HG03025 (cell line): ENCODE results near the gene TRIM75.
"Not testable (repeated sequence)": the region's sequence is repeated elsewhere in the genome, so short reads cannot be mapped to it uniquely, and the experiment has no call there.

Source experiments
- ATAC-seq: cut with Tn5 transposase; IDR thresholded peaks from one replicate; pipeline ENCODE4 v1.9.1; 2021; ENCODE audit warnings: mild to moderate bottlenecking, moderate library complexity; ENCODE audit not compliant: unreplicated experiment, low FRiP score

TRIM75 gene

DNA sequence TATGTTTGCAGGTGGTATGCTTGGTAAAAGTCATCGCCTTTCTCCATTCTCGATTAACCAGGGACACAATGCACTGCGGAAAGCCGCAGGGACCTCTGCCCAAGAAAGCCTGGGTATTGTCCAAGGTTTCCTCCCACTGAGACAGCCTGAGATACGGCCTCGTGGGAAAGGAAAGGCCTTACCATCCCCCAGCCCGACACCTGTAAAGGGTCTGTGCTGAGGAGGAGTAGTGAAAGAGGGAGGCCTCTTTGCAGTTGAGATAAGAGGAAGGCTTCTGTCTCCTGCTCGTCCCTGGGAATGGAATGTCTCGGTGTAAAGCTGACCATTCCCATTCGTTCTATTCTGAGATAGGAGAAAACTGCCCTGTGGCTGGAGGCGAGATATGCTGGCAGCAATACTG, 19.7 kb downstream of the TRIM75 start:
- not testable (repeated sequence) for ATAC-seq

DNA sequence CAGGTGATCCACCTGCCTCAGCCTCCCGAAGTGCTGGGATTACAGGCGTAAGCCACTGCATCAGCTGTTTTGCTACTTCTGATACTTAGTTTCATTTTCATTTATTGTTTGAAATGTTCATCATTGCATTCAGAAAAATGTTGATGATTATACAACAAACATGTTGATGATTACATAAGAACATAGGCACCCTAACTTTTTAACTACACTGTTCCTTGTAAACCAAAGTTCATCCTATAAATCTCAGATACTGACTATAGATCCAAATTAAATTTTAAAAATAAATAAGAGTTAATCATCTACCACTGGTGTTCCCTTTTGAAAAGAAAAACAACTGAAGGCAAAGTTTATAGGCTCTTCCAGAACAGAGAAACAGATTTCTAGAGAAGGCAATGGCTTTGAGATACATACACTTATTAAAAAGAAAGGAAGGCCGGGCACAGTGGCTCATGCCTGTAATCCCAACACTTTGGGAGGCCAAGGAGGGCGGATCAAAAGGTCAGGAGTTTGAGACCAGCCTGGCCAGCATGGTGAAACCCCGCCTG, 23.4 kb downstream of the TRIM75 start:
- ATAC-seq: no peak

DNA sequence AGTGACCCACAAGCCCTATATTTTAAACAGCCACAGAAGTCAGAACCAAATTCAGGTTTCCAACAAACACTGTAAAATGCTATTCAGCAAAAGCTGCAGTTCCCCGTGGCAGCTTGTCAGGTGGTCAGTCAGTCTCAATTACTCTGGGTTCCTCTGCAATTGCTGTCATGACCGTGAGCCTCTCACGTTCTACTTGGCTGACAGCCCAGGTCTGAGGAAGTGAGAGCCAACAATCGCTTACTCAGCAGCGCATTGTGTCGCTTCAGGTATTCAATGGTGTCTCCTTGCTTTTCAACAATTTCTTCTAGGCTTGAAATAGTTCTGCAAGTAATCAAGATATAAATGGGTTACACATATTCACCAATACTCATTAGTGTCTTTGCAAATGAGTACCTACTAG, 25.8 kb downstream of the TRIM75 start:
- ATAC-seq: no peak

DNA sequence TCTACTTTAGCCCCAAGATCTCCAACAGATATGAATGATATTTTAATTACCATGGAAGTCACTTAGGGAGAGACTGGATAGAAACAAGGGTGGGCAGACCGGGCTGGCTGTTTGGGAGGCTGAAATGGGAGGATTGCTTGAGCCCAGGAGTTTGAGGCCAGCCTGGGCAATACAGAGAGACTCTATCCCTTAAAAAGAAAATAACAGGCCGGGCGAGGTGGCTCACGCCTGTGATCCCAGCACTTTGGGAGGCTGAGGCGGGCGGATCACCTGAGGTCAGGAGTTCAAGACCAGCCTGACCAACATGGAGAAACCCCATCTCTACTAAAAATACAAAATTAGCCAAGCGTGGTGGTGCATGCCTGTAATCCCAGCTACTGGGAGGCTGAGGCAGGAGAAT, 31.1 kb downstream of the TRIM75 start:
- not testable (repeated sequence) for ATAC-seq

DNA sequence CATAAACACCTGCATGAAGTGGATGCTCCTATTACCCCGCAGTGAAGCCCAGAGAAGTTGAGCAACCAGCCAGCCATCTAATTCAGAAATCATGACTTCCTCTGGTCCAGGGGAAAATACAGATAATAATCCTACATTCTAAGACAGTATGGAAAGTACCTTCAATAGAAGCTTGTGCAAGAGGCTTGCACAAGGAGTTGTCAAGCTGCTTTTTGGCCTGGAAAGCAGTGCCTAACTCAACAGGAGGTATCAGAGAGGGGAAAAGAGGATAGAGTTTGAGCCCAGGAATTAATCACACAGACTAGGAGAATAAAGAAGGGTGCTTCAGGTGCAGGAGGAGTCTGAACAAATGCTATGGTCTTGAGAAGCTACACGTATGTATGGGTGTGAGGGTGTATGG, 32.3 kb downstream of the TRIM75 start:
- no peak for ATAC-seq

DNA sequence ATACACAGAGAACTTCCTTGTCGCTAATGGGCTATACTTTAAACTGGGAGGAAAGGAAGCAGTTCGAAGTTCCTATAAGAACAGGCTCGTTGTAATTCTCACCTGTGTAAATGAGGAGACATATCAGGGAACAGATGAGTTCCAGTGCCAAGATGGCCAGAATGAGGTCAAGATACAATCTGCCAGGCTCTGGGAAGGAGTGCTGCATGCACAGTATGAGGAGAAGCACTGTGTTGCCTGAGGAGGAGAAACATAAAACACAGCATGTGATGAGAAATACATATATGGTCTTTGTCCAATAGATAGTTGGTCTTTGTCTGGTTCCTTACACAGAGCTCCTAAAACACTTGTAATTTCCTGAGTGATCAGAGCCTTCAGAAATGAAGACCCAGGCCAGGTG, 34.7 kb downstream of the TRIM75 start:
- no peak for ATAC-seq

DNA sequence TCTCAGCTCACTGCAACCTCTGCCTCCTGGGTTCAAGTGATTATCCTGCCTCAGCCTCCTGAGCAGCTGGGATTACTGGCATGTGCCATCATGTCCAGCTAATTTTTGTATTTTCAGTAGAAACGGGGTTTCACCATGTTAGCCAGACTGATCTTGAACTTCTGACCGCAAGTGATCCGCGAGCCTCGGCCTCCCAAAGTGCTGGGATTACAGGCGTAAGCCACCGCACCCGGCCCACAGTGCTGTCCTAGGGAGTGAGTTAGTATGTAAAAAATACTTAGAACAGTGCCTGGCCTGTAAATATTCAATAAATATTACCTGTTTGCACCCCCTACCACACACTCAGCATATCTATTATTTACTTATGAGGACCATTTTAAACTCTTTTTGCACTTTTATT, 38.5 kb downstream of the TRIM75 start:
- ATAC-seq: not testable (repeated sequence)

DNA sequence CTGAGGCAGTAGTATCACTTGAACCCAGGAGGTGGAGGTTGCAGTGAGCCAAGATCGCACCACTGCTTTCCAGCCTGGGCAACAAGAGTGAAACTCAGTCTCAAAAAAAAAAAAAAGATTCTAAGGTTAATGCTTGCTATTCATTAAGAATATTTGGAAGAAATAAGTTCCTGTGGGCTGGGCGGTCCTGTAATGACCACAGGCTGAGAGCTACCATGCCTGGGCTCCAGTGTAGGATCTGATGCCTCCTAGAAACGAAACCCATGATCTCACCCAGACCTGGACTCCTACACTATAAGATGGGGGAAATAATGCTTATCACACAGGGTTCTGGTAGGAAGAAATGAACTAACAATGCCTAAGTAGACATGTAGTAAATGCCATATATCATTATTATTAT, 41.2 kb downstream of the TRIM75 start:
- ATAC-seq: no peak

DNA sequence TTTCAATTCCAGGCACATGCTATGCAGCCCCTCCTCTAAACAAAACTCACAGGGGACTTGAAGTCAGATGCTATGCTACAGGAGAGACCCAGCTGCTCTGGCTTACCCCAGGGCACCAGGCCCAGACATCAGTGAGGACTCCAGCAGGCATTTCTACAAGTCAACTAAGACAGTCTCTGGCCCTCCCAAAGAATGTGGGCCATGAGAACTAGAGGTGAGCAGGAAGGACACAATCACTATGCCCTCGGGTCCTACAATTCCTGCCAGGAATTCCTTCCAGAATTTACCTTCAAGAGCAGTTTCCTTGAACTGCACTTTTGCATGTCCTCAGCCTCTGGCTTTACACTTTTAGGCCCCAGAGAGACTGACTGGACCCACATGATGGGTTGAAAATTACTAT, 41.6 kb downstream of the TRIM75 start:
- ATAC-seq: no peak

DNA sequence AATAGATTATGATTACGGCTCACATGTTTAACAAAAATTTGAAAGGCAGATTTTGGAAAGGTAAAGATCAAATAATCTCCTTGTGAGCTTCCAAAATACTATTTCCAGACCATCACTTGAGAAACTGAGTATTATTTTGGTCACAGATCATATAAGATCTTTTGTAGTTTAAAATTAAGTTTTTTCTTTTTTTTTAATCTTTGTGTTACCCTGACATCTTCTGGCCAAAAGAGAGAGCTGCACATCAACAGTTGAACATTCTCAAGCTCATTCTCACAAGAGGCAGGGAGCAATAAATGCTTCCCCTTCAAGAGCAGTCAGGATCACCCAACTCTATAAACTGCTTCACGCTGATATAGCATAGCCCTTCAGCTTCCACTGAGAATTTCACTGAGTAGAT, 43.1 kb downstream of the TRIM75 start:
- ATAC-seq: no peak

DNA sequence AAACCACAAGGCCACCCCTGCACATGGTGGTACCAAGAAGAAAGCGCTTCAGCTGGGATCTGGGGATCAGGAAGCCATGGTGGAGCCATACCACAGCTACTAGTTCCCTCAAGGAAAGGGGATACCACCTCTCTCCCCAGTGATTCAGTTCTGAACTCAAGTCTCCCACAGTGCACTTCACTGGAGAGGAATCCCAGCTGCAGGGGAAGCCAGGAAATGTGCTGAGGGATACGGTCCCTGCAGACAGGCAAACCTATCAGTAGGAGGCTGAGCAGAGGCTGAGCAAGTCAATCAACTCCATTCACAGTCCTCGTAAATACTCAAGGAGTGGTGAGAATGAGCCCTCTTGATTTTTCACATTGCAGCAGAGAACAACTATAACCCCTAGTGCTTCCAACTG, 48.0 kb downstream of the TRIM75 start:
- ATAC-seq: no peak

DNA sequence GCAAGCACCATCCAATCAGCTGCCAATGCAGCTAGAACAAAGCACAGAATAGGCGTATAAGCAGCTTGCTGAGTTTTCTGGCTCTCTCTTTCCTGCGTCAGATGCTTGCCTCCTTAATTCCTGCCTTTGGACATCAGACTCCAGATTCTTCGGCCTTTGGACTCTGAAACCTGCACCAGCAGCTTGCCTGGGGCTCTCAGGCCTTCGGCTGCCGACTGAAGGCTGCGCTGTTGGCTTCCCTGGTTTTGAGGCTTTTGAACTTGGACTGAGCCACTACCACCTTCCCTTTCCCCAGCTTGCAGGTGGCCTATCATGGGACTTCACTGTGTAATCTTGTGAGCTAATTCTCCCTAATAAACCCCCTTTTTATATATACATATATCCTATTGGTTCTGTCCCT, 52.9 kb downstream of the TRIM75 start:
- ATAC-seq: no peak
